Right lobe of liver (tissue), 6 donors: ENCODE data around the gene UBE2J2. TPM values are rescaled to one million over a fixed set of nuclear protein-coding genes. Genes with fewer than 3 reads are reported as not detected.
A peak's percentile ranks its signal among the peaks of the same experiment; 100 is the strongest.

Experiments used
- ATAC-seq, 4 donors: fragments of 200-7000 bp; cut with Tn5 transposase; one replicate each; pipeline ENCODE4 v1.9.1; 2020; ENCODE audit warnings: mild to moderate bottlenecking in 4 of 4, moderate library complexity in 4 of 4
- DNase-seq, 3 donors: peaks; one replicate each; pipeline ENCODE4 v3.0.0-alpha.2; 2020
- H3K27ac ChIP-seq, 3 donors: fragments of 200-600 bp; one replicate each; pipeline ENCODE4 v1.8.0; 2022
- H3K27me3 ChIP-seq, 2 donors: fragments of 200-600 bp; one replicate each; pipeline ENCODE4 v1.8.0; 2022
- H3K36me3 ChIP-seq, 4 donors: fragments of 200-600 bp; sonication (generic) in 1 of 4; one replicate each; pipeline versions ENCODE4 v1.5.1 to v1.8.0; 2017 to 2022; ENCODE audit warnings: control low read depth in 1 of 4
- H3K4me1 ChIP-seq, 4 donors: fragments of 200-600 bp; sonication (generic) in 1 of 4; one replicate each; pipeline versions ENCODE4 v1.5.1 to v1.8.0; 2017 to 2022; ENCODE audit warnings: control low read depth in 1 of 4
- H3K4me3 ChIP-seq, 3 donors: fragments of 200-600 bp; one replicate each; pipeline ENCODE4 v1.8.0; 2022
- H3K9me3 ChIP-seq, 4 donors: fragments of 200-600 bp; sonication (generic) in 1 of 4; one replicate each; pipeline versions ENCODE4 v1.5.1 to v1.8.0; 2017 to 2022; ENCODE audit warnings: control low read depth in 1 of 4
- CTCF ChIP-seq, 4 donors: fragments of 200-600 bp in 3 of 4; fragments of 450-650 bp in 1 of 4; IDR thresholded peaks; one replicate each; pipeline versions ENCODE4 v1.5.1 to v1.8.0; 2016 to 2022; ENCODE audit warnings: antibody characterized with exemption in 4 of 4, mild to moderate bottlenecking in 2 of 4
- POLR2A ChIP-seq: fragments of 450-650 bp; IDR thresholded peaks from one replicate; pipeline ENCODE4 v1.6.1; 2017; ENCODE audit warnings: antibody characterized with exemption, mild to moderate bottlenecking
- WGBS: methylation state at CpG from one replicate; pipeline ENCODE4 v1.1.6; 2018; ENCODE audit warnings: low coverage, low lambda C conversion rate; ENCODE audit not compliant: insufficient coverage; ENCODE audit errors: missing lambda C conversion rate; 5-methylcytosine and 5-hydroxymethylcytosine counted together
- intact Hi-C, 2 donors: fragments of 100-400 bp; cut with DNase I; formaldehyde crosslinking; loops; one replicate each; pipeline versions ENCODE4 v1.11.2 to v1.14.1; 2022
- total RNA-seq, 6 experiments: library from RNA; depleted of rRNA in 2 of 6; stranded (reverse); fragments of >200 nt in 2 of 6; fragmentation: NEBNext Ultra II Directional in 3 of 6; extraction: Animal tissue kit (Norgen Biotek cat#: 25700) in 3 of 6; gene quantifications; one replicate each; pipeline versions ENCODE4 v1.1.0 to v1.2.4, GENCODE V29; 2016 to 2023
- donor health status: DM: no; HTN: yes; CAD: no.
- donor health status: DM: no; HTN: no; CAD: no.
- donor health status: DM: no; HTN: no; CAD: no.
- donor health status: DM: no; HTN: yes; CAD: no.
- donor health status: DM: no; HTN: yes; CAD: no.

Gene UBE2J2
- total RNA-seq, 6 experiments from 2014 or later: 25.5 to 30.6 (median 26.9) TPM

GRCh38 chr1:1227386-1227785 lies 46.3 kb downstream of the UBE2J2 start:
- ATAC-seq (no peak), DNase-seq (no peak)
- Histone ChIP-seq H3K27ac (no peak overlapping the region), H3K4me1 (peaks cover 0 to 14% (median 7%) of the 10 kb centered on the region in 4 donors), H3K27me3 (no peaks in the 10 kb centered on the region), H3K4me3 (no peak overlapping the region), H3K9me3 (no peaks in the 10 kb centered on the region), H3K36me3 (peaks cover 0 to 45% (median 8%) of the 10 kb centered on the region in 4 donors)
- intact Hi-C loops: loop anchor here in 1 of 2 donors (5.0 kb wide), 1 partner anchor 100 kb away; no protein-coding TSS in a partner anchor
- TF ChIP-seq POLR2A (no peak), CTCF (IDR thresholded peaks at IDR 0.05) (no peak)
- no CpG with 5 or more reads among the region's 25 CpGs for WGBS

- Histone ChIP-seq H3K4me1 (peaks cover 0 to 14% (median 7%) of the 10 kb centered on the region in 4 donors), H3K36me3 (peaks cover 0 to 51% (median 8%) of the 10 kb centered on the region in 4 donors), H3K9me3 (no peaks in the 10 kb centered on the region), H3K27me3 (no peaks in the 10 kb centered on the region), H3K27ac (no peak overlapping the region), H3K4me3 (no peak overlapping the region)
- intact Hi-C loops: loop anchor here in 1 of 2 donors (5.0 kb wide), 1 partner anchor 99 kb away; no protein-coding TSS in a partner anchor
- no peak for DNase-seq
- 95% methylated on average over 19 of the region's 44 CpGs for WGBS
- no peak for TF ChIP-seq CTCF (IDR thresholded peaks at IDR 0.05)
- no peak for TF ChIP-seq POLR2A
- no peak for ATAC-seq
Observed at GRCh38 chr1:1226566-1227362, 46.9 kb downstream of the UBE2J2 start.

GRCh38 chr1:1225913-1226312 lies 47.7 kb downstream of the UBE2J2 start:
- no peaks in the 10 kb centered on the region for H3K27me3 ChIP-seq
- 50% methylated on average over 1 of the region's 18 CpGs for WGBS
- peaks cover 0 to 14% (median 6%) of the 10 kb centered on the region in 4 donors for H3K4me1 ChIP-seq
- ATAC-seq (no peak), DNase-seq (no peak)
- H3K36me3 ChIP-seq: peaks cover 0 to 60% (median 11%) of the 10 kb centered on the region in 4 donors
- intact Hi-C loops: loop anchor here in 1 of 2 donors (5.0 kb wide), 1 partner anchor 99 kb away; no protein-coding TSS in a partner anchor
- no peaks in the 10 kb centered on the region for H3K9me3 ChIP-seq
- no peak overlapping the region for H3K27ac ChIP-seq
- TF ChIP-seq CTCF (IDR thresholded peaks at IDR 0.05): no peak
- no peak for TF ChIP-seq POLR2A
- H3K4me3 ChIP-seq: no peak overlapping the region

GRCh38 chr1:1225238-1225845 lies 48.3 kb downstream of the UBE2J2 start:
- H3K27me3 ChIP-seq: no peaks in the 10 kb centered on the region
- WGBS: 95% methylated on average over 4 of the region's 34 CpGs
- intact Hi-C loops: loop anchor here in 1 of 2 donors (5.0 kb wide), 1 partner anchor 98 kb away; no protein-coding TSS in a partner anchor
- H3K4me3 ChIP-seq: no peak overlapping the region
- peaks cover 0 to 66% (median 11%) of the 10 kb centered on the region in 4 donors for H3K36me3 ChIP-seq
- H3K9me3 ChIP-seq: no peaks in the 10 kb centered on the region
- H3K4me1 ChIP-seq: peaks cover 0 to 9% (median 3%) of the 10 kb centered on the region in 4 donors
- TF ChIP-seq POLR2A: no peak
- no peak for TF ChIP-seq CTCF (IDR thresholded peaks at IDR 0.05)
- DNase-seq (no peak), ATAC-seq (peak in 1 of 4 donors; percentile 5)
- no peak overlapping the region for H3K27ac ChIP-seq
